ENCODE results near the gene LILRB2.
"Not testable (repeated sequence)": the region's sequence is repeated elsewhere in the genome, so short reads cannot be mapped to it uniquely, and the experiment has no call there.

Gene LILRB2

GRCh38 chr19:54242646-54243045, 38.3 kb downstream of the LILRB2 start, which contains the start of gene LILRA6:
Gene LILRA6, minus strand, starts transcription at chr19:54242790.
- not testable (repeated sequence) for DNase-seq (ENCODE audit: low read depth in 2 of 3, low spot score in 1 of 3)

- not testable (repeated sequence) for DNase-seq (ENCODE audit: low read depth in 2 of 3, low spot score in 1 of 3)
Measured at GRCh38 chr19:54242234-54242633, 38.7 kb downstream of the LILRB2 start.

GRCh38 chr19:54240372-54241336, 40.3 kb downstream of the LILRB2 start:
- not testable (repeated sequence) for DNase-seq (ENCODE audit: low read depth in 2 of 3, low spot score in 1 of 3)

- not testable (repeated sequence) for DNase-seq (ENCODE audit: low read depth in 2 of 3, low spot score in 1 of 3)
Measured at GRCh38 chr19:54239491-54240371, 41.2 kb downstream of the LILRB2 start.

- DNase-seq (ENCODE audit: low read depth in 2 of 3, low spot score in 1 of 3): no peak
Measured at GRCh38 chr19:54233941-54234340, 47.0 kb downstream of the LILRB2 start.

GRCh38 chr19:54231077-54231931, 49.6 kb downstream of the LILRB2 start:
- DNase-seq (ENCODE audit: low read depth in 2 of 3, low spot score in 1 of 3): peak; percentile 69 to 92 (median 90)

- no peak for DNase-seq (ENCODE audit: low read depth in 2 of 3, low spot score in 1 of 3)
Measured at GRCh38 chr19:54230031-54230430, 50.9 kb downstream of the LILRB2 start.

- no peak for DNase-seq (ENCODE audit: low read depth in 2 of 3, low spot score in 1 of 3)
Measured at GRCh38 chr19:54229146-54229545, 51.8 kb downstream of the LILRB2 start.

GRCh38 chr19:54224619-54225018, 56.3 kb downstream of the LILRB2 start:
- DNase-seq (ENCODE audit: low read depth in 2 of 3, low spot score in 1 of 3): not testable (repeated sequence)

- not testable (repeated sequence) for DNase-seq (ENCODE audit: low read depth in 2 of 3, low spot score in 1 of 3)
Measured at GRCh38 chr19:54223937-54224281, 57.0 kb downstream of the LILRB2 start.

All from stimulated activated CD4-positive, alpha-beta T cell treated with anti-CD3 and anti-CD28 coated beads, Interleukin-12 subunit alpha, Interleukin-12 subunit beta, amount 100 ng/mL, for 48 hours (primary cell).